Measurements from ENCODE around the gene RCC2.
A peak's percentile ranks its signal among the peaks of the same experiment; 100 is the strongest.

The RCC2 gene

DNA sequence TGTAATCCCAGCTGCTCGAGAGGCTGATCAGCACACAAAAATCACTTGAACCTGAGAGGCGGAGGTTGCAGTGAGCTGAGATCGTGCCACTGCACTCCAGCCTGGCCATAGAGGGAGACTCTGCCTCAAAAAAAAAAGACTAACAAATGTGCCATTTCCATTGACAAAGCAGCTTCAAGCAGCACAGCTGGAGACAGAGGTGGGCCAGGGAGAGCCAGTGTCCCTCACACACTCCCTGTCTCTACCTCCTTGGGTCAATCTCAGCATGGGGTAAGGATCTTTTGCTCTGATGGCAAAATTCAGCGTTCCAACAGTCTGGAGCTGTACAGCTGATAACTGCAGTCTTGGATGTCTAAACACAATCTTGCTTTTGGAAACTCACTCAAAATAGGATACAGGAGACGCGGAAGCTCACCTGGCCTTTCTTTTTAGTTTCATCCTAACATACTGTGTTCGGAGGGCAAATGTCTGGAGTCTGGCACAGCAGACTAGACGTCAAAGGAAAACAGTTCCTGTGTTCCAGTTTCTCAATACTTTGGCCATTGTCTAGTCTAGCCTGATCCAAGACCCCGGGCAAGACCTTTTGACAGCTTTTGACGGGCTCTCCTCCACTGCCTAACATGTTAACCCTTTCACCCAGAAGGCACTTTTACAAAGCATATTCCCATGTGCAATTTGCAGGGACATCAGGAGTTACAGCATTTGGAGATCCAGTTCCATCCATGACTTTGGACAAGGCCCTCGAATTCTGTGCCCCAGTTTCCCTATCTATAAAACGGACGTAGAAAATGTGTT lies 2.9 kb downstream of the RCC2 start (continued):
- TF ChIP-seq ZNF670 (tag by site-specific recombination; IDR thresholded peaks at IDR 0.05; ENCODE audit: low read depth) = no peak
- no peak for TF ChIP-seq ZNF785 (tag by site-specific recombination; IDR thresholded peaks at IDR 0.05)
- no peak for TF ChIP-seq ZNF48 (tag by site-specific recombination; IDR thresholded peaks at IDR 0.05)
- TF ChIP-seq ZNF335 (tag by site-specific recombination; conservative IDR thresholded peaks at IDR 0.05) = no peak
- TF ChIP-seq, protein P1, sequence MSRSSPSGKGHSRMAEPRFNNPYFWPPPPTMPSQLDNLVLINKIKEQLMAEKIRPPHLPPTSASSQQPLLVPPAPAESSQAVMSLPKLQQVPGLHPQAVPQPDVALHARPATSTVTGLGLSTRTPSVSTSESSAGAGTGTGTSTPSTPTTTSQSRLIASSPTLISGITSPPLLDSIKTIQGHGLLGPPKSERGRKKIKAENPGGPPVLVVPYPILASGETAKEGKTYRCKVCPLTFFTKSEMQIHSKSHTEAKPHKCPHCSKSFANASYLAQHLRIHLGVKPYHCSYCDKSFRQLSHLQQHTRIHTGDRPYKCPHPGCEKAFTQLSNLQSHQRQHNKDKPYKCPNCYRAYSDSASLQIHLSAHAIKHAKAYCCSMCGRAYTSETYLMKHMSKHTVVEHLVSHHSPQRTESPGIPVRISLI (tag by site-specific recombination; IDR thresholded peaks at IDR 0.05) = no peak

DNA sequence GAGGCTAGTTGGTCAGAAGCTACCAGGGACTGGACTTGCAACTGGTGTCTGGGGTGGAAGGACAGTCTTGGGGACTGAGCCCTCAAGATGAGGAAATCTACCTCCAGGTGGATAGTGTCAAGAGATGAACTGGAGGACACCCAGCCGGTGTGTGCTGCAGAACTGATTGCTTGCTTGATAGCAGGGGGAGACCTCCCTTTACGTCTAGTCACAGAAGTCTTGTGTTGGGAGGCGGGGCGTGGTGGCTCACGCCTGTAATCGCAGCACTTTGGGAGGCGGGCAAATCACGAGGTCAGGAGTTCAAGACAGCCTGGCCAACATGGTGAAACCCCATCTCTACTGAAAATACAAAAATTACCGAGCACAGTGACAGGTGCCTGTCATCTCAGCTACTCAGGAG lies 4.9 kb downstream of the RCC2 start:
- ChIA-PET CTCF (no interaction called here), POLR2A (no interaction called here)

DNA sequence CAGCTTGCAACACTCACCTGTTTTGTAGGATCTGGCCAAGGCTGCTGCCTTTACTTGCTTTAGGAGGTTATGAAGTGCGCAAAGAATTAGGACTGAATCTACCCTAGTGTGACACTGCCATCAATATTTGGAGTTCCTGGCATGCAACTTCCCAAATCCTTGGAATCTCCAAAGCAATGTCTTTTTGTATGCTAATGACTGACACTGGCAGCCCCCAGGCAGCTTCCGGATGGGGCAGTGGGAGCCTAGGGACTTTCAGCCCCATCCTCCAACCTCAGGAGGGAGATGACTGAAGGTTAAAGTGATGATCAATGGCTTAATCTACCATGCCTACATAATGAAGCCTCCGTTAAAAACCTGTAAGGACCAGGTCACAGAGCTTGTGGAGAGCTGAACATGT lies 5.5 kb downstream of the RCC2 start:
- H3K36me3 ChIP-seq (ENCODE audit: control insufficient read depth in 2 of 2, insufficient read depth in 1 of 2, low read length in 2 of 2) = peaks cover 32 to 77% of the 10 kb centered on the region in 2 experiments
- ChIA-PET POLR2A (no interaction called here), CTCF (no interaction called here)
- H3K4me1 ChIP-seq (ENCODE audit: control insufficient read depth, insufficient read depth, low read length) = peaks cover 6% of the 10 kb centered on the region; the same call in 1 of the 2 replicates
- TF ChIP-seq ZNF776 (tag by site-specific recombination; IDR thresholded peaks at IDR 0.05; ENCODE audit: borderline replicate concordance) (no peak), ZNF223 (tag by site-specific recombination; IDR thresholded peaks at IDR 0.05) (no peak), ELK4 (IDR thresholded peaks at IDR 0.05; ENCODE audit: borderline replicate concordance, low read depth, low read length) (no peak), ZNF10 (tag by site-specific recombination; IDR thresholded peaks at IDR 0.05) (no peak), PRDM6 (tag by site-specific recombination; IDR thresholded peaks at IDR 0.05) (no peak), ZNF549 (tag by site-specific recombination; IDR thresholded peaks at IDR 0.05) (no peak), ZNF558 (tag by site-specific recombination; IDR thresholded peaks at IDR 0.05) (no peak), OVOL3 (tag by site-specific recombination; IDR thresholded peaks at IDR 0.05) (no peak), GLI4 (tag by site-specific recombination; IDR thresholded peaks at IDR 0.05) (no peak), ZNF423 (tag by site-specific recombination; IDR thresholded peaks at IDR 0.05) (no peak), ZNF514 (tag by site-specific recombination; IDR thresholded peaks at IDR 0.05) (no peak), ZNF426 (tag by site-specific recombination; IDR thresholded peaks at IDR 0.05) (no peak), ZNF585B (tag by site-specific recombination; IDR thresholded peaks at IDR 0.05) (no peak)
- TF ChIP-seq, protein P2, sequence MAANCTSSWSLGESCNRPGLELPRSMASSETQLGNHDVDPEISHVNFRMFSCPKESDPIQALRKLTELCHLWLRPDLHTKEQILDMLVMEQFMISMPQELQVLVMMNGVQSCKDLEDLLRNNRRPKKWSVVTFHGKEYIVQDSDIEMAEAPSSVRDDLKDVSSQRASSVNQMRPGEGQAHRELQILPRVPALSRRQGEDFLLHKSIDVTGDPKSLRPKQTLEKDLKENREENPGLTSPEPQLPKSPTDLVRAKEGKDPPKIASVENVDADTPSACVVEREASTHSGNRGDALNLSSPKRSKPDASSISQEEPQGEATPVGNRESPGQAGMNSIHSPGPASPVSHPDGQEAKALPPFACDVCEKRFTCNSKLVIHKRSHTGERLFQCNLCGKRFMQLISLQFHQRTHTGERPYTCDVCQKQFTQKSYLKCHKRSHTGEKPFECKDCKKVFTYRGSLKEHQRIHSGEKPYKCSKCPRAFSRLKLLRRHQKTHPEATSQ (tag by site-specific recombination; IDR thresholded peaks at IDR 0.05) = no peak
- H3K27ac ChIP-seq (ENCODE audit: extremely low read depth, low read depth, low read length) = no peak overlapping the region
- no peak overlapping the region for H3K4me3 ChIP-seq (ENCODE audit: low read depth, low read length)
- no peaks in the 10 kb centered on the region for H3K9me3 ChIP-seq (ENCODE audit: control insufficient read depth, insufficient read depth, low read depth, low read length)

More for the DNA sequence above, 4.9 kb downstream of the RCC2 start:
- Histone ChIP-seq H3K9me3 (ENCODE audit: control insufficient read depth, insufficient read depth, low read depth, low read length) (no peaks in the 10 kb centered on the region), H3K4me3 (ENCODE audit: low read depth, low read length) (no peak overlapping the region), H3K27ac (ENCODE audit: extremely low read depth, low read depth, low read length) (no peak overlapping the region), H3K4me1 (ENCODE audit: control insufficient read depth, insufficient read depth, low read length) (peaks cover 6% of the 10 kb centered on the region; the same call in 1 of the 2 replicates), H3K36me3 (ENCODE audit: control insufficient read depth in 2 of 2, insufficient read depth in 1 of 2, low read length in 2 of 2) (peaks cover 30 to 71% of the 10 kb centered on the region in 2 experiments)
- no peak for TF ChIP-seq SP2 (tag by site-specific recombination; IDR thresholded peaks at IDR 0.05)
- no peak for TF ChIP-seq ZNF768 (tag by site-specific recombination; IDR thresholded peaks at IDR 0.05)
- no peak for TF ChIP-seq ZNF571 (tag by site-specific recombination; IDR thresholded peaks at IDR 0.05)
- TF ChIP-seq KLF1 (tag by site-specific recombination; IDR thresholded peaks at IDR 0.05) = 0 out of 2 replicates have a peak, but pooled peaks have one; percentile 25

All from HEK293 (cell line).